GM12878 (cell line): ENCODE data around the gene FUT7. TPM values are rescaled to one million over a fixed set of nuclear protein-coding genes. Genes with fewer than 3 reads are reported as not detected.

Source experiments
- ATAC-seq: fragments of 200-7000 bp; cut with Tn5 transposase; 3 replicates; pipeline ENCODE4 v1.9.1; 2020; ENCODE audit warnings: mild to moderate bottlenecking, moderate library complexity
- BruUV-seq: library from RNA; stranded (reverse); fragments of 400-500 nt; replicated peaks from 2 replicates; lab custom pipeline; 2021; lab: Mats Ljungman, UMichigan
- CTCF ChIA-PET: fragments of 300-600 bp; sonication (Branson Sonifier 250); formaldehyde crosslinking; extraction: SDS; loops from one replicate; lab custom pipeline; 2021; ENCODE audit warnings: inconsistent platforms; lab: Yijun Ruan, JAX
- POLR2A ChIA-PET: fragments of 350-600 bp; formaldehyde crosslinking; extraction: SDS; loops from one replicate; lab custom pipeline; 2021; ENCODE audit warnings: inconsistent platforms; lab: Charles Lee
- RAD21 ChIA-PET: fragments of 300-600 bp; sonication (Branson Sonifier 250); formaldehyde crosslinking; loops from one replicate; lab custom pipeline; 2023; ENCODE audit warnings: antibody characterized with exemption; ENCODE audit not compliant: unreplicated experiment; lab: Charles Lee
- SMC1A ChIA-PET: fragments of 300-600 bp; sonication (Branson Sonifier 250); formaldehyde crosslinking; loops from one replicate; lab custom pipeline; 2023; ENCODE audit not compliant: unreplicated experiment, uncharacterized antibody; lab: Charles Lee
- DNase-seq: peaks from one replicate; pipeline ENCODE4 v3.0.0-alpha.2; 2011; ENCODE audit warnings: low read depth, low spot score
- FAIRE-seq: peaks from 3 replicates; lab custom pipeline; 2011; peaks lifted over from hg19 to GRCh38; lab: Jason Lieb, UNC
- H2AFZ ChIP-seq: 2 replicates; pipeline ENCODE4 v1.6.0; 2011; ENCODE audit warnings: low read depth, low read length, control low read depth; ENCODE audit not compliant: control insufficient read depth
- H3K27ac ChIP-seq: 2 replicates; pipeline ENCODE4 v1.5.1; 2011; ENCODE audit warnings: control low read depth; ENCODE audit not compliant: control insufficient read depth, insufficient read depth
- H3K27me3 ChIP-seq, 2 experiments: replicated peaks in 1 of 2; 2 replicates each; pipeline versions ENCODE4 v1.6.0 to v1.6.1; 2011; ENCODE audit warnings: low read length in 1 of 2; ENCODE audit not compliant: control insufficient read depth in 2 of 2, insufficient read depth in 2 of 2
- H3K36me3 ChIP-seq, 2 experiments: 2 replicates each; pipeline ENCODE4 v1.5.1; 2011; ENCODE audit warnings: low read length in 1 of 2; ENCODE audit not compliant: control insufficient read depth in 2 of 2, insufficient read depth in 2 of 2
- H3K4me1 ChIP-seq: 2 replicates; pipeline ENCODE4 v1.6.1; 2011; ENCODE audit warnings: mild to moderate bottlenecking, low read length, moderate library complexity, mixed read lengths; ENCODE audit not compliant: control insufficient read depth, insufficient read depth
- H3K4me2 ChIP-seq: 2 replicates; pipeline ENCODE4 v1.6.0; 2011; ENCODE audit warnings: control low read depth; ENCODE audit not compliant: control insufficient read depth, insufficient read depth
- H3K4me3 ChIP-seq: fragments of 200-600 bp; sonication (generic); 2 replicates; pipeline ENCODE4 v1.5.1; 2016
- H3K79me2 ChIP-seq: 2 replicates; pipeline ENCODE4 v1.6.0; 2011; ENCODE audit warnings: low read length; ENCODE audit not compliant: control insufficient read depth, insufficient read depth
- H3K9ac ChIP-seq: 2 replicates; pipeline ENCODE4 v1.8.0; 2011; ENCODE audit warnings: low read length, control low read depth, mixed read lengths; ENCODE audit not compliant: control insufficient read depth, insufficient read depth
- H3K9me3 ChIP-seq: replicated peaks from 3 replicates; pipeline ENCODE4 v1.5.1; 2011; ENCODE audit warnings: mild to moderate bottlenecking, low read length; ENCODE audit not compliant: control insufficient read depth, insufficient read depth
- H4K20me1 ChIP-seq: 2 replicates; pipeline ENCODE4 v1.6.0; 2011; ENCODE audit not compliant: control insufficient read depth, insufficient read depth
- EP300 ChIP-seq, 2 experiments: fragments of 150-350 bp in 1 of 2; IDR thresholded peaks; 2 replicates each; pipeline ENCODE4 v1.6.1; 2011 to 2012; ENCODE audit warnings: low read depth in 2 of 2, low read length in 2 of 2, borderline replicate concordance in 1 of 2, improper control_type of control experiment in 1 of 2, inconsistent platforms in 1 of 2; ENCODE audit not compliant: control insufficient read depth in 1 of 2
- HCFC1 ChIP-seq: fragments of 150-350 bp; IDR thresholded peaks from 2 replicates; pipeline ENCODE4 v1.6.1; 2014; ENCODE audit warnings: low read length
- MEF2B ChIP-seq: fragments of 450-650 bp; IDR thresholded peaks from 2 replicates; pipeline ENCODE4 v1.6.1; 2018; ENCODE audit warnings: mild to moderate bottlenecking, moderate library complexity; ENCODE audit not compliant: partially characterized antibody, poor library complexity, severe bottlenecking
- PAX8 ChIP-seq: fragments of 450-650 bp; IDR thresholded peaks from 2 replicates; pipeline ENCODE4 v1.6.1; 2017; ENCODE audit warnings: mild to moderate bottlenecking, moderate library complexity
- SMARCA5 ChIP-seq: fragments of 450-650 bp; IDR thresholded peaks from 2 replicates; pipeline ENCODE4 v1.6.1; 2017; ENCODE audit warnings: mild to moderate bottlenecking
- WGBS: methylation state at CpG from one replicate; pipeline ENCODE4 v1.1.6; 2016; ENCODE audit warnings: low lambda C conversion rate; ENCODE audit not compliant: insufficient replicate concordance, insufficient coverage; ENCODE audit errors: missing lambda C conversion rate; 5-methylcytosine and 5-hydroxymethylcytosine counted together
- in situ Hi-C: fragments of 300-500 bp; cut with MboI; formaldehyde crosslinking; loops from 9 replicates; pipeline ENCODE4 v1.14.3; 2018; ENCODE audit warnings: mixed read lengths
- intact Hi-C: fragments of 100-400 bp; cut with micrococcal nuclease; formaldehyde crosslinking; loops from one replicate; pipeline ENCODE4 v1.14.2; 2022; ENCODE audit not compliant: unreplicated experiment
- polyA plus RNA-seq, 11 experiments: library from polyadenylated mRNA; depleted of rRNA in 4 of 11; unstranded in 6 of 11; stranded (reverse) in 5 of 11; fragments of >200 nt; fragmentation: Nextera tagmentation in 4 of 11; fragmentation: Illumina TruSeq in 1 of 11; extraction: Ambion mirVana in 4 of 11; extraction: Trizol in 1 of 11; gene quantifications; 1 replicate in 1 of 11; 2 replicates in 10 of 11; pipeline versions ENCODE4 v1.2.1 to v1.2.3, GENCODE V29; 2011 to 2016; ENCODE audit warnings: inconsistent platforms in 2 of 11, missing spikeins in 2 of 11, low read depth in 1 of 11
- total RNA-seq, 4 experiments: library from RNA; depleted of rRNA in 3 of 4; stranded (reverse); fragments of >200 nt in 3 of 4; fragmentation: Illumina TruSeq in 1 of 4; extraction: Trizol in 1 of 4; gene quantifications; 2 replicates each; pipeline versions ENCODE4 v1.2.1 to v1.2.3, GENCODE V29; 2013 to 2021
- TF ChIP-seq, protein P1 (sequence below): fragments of 450-650 bp; IDR thresholded peaks from 2 replicates; pipeline ENCODE4 v1.6.1; 2017; ENCODE audit warnings: low read depth, mild to moderate bottlenecking, moderate library complexity
- TF ChIP-seq, protein P2 (sequence below), 3 experiments: IDR thresholded peaks in 2 of 3; conservative IDR thresholded peaks in 1 of 3; 2 replicates each; pipeline ENCODE4 v1.5.1; 2011; ENCODE audit warnings: low read depth in 3 of 3, low read length in 3 of 3, mild to moderate bottlenecking in 3 of 3, control low read depth in 2 of 3, moderate library complexity in 2 of 3, inconsistent platforms in 1 of 3, mixed read lengths in 1 of 3; ENCODE audit not compliant: control insufficient read depth in 2 of 3, insufficient read depth in 1 of 3; ENCODE audit errors: extremely low read depth in 1 of 3

The FUT7 gene
- total and polyA plus RNA-seq, 10 of the 15 experiments (the other 5 are each of a cell fraction or from before 2014, with no cell fraction given), result 0.04 to 0.62 (median 0.20) TPM; not detected in 2

DNA sequence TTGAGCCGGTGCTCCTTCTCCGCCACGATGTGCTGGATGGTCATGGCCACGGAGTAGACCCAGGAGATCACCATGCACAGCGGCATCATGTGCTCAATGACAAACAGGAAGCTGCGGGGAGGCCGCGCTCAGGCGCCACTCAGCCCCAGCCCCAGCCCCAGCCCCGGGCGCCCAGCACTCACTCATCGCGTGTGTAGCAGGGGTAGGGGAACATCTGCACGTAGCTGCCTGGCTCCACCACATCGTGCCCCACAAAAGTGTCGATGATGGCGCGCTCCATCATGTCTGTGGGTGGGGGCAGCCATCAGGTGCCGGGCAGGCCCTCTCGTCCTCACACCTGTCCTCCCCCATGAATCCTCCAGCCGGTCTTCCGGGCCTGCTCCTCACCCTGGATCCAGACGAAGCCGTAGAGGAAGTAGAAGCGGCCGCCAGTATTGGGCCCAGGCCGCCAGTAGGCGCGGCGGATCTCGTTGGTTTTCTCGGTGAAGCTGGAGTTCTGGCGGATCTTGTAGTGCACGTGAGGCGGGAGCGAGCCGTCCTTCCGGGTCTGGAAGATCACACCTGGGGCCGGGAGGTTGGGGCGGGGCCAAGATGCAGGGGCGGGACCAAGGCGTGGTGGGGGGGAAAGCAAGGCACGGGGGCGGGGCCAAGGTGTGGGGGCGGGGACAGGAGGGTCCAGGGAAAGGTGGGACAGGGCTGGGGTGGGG is 13.9 kb downstream of the FUT7 start (continued):
- TF ChIP-seq, protein P1, sequence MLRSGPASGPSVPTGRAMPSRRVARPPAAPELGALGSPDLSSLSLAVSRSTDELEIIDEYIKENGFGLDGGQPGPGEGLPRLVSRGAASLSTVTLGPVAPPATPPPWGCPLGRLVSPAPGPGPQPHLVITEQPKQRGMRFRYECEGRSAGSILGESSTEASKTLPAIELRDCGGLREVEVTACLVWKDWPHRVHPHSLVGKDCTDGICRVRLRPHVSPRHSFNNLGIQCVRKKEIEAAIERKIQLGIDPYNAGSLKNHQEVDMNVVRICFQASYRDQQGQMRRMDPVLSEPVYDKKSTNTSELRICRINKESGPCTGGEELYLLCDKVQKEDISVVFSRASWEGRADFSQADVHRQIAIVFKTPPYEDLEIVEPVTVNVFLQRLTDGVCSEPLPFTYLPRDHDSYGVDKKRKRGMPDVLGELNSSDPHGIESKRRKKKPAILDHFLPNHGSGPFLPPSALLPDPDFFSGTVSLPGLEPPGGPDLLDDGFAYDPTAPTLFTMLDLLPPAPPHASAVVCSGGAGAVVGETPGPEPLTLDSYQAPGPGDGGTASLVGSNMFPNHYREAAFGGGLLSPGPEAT, result no peak
- TF ChIP-seq, protein P2, sequence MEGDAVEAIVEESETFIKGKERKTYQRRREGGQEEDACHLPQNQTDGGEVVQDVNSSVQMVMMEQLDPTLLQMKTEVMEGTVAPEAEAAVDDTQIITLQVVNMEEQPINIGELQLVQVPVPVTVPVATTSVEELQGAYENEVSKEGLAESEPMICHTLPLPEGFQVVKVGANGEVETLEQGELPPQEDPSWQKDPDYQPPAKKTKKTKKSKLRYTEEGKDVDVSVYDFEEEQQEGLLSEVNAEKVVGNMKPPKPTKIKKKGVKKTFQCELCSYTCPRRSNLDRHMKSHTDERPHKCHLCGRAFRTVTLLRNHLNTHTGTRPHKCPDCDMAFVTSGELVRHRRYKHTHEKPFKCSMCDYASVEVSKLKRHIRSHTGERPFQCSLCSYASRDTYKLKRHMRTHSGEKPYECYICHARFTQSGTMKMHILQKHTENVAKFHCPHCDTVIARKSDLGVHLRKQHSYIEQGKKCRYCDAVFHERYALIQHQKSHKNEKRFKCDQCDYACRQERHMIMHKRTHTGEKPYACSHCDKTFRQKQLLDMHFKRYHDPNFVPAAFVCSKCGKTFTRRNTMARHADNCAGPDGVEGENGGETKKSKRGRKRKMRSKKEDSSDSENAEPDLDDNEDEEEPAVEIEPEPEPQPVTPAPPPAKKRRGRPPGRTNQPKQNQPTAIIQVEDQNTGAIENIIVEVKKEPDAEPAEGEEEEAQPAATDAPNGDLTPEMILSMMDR (IDR thresholded peaks at IDR 0.05 in 2 of 3, conservative IDR thresholded peaks at IDR 0.05 in 1 of 3; ENCODE audit: control insufficient read depth in 2 of 3, extremely low read depth in 1 of 3, insufficient read depth in 1 of 3, low read depth in 3 of 3, low read length in 3 of 3), result no peak
- no peak for TF ChIP-seq PAX8

DNA sequence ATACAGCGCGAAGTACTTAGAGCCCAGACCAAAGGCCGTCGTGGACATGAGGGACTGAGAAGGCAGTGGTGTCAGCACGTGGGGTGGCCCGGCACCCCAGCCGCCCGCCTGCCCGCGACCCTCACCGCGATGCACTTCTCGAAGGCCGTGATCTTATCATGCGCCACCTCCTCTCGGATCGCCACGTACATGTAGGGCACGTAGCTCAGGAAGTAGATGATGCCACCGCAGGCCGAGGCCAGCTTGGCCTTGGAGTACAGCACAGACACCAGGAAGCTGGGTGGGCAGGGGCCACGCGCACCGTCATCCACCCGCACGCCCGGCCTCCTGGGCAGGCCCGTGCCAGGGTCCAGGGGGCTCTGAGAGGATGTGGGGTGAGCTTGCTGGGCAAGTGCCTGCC is 14.8 kb downstream of the FUT7 start:
- H4K20me1 ChIP-seq, result no peaks in the 10 kb centered on the region
- H3K4me3 ChIP-seq, result no peak overlapping the region
- no peak overlapping the region for H3K4me2 ChIP-seq
- intact Hi-C loops (no loop called here), in situ Hi-C loops (no loop called here)
- TF ChIP-seq HCFC1 (no peak), SMARCA5 (no peak), EP300 (IDR thresholded peaks at IDR 0.05; ENCODE audit: borderline replicate concordance in 1 of 2, control insufficient read depth in 1 of 2, low read depth in 2 of 2, low read length in 2 of 2) (no peak), MEF2B (no peak)
- ChIA-PET CTCF (no interaction called here), SMC1A (no interaction called here), POLR2A (no interaction called here), RAD21 (no interaction called here)
- H3K9ac ChIP-seq, result no peak overlapping the region
- H3K36me3 ChIP-seq, result no peaks in the 10 kb centered on the region
- H3K79me2 ChIP-seq, result no peaks in the 10 kb centered on the region
- 82% methylated on average over 14 of the region's 28 CpGs for WGBS
- FAIRE-seq (no peak), ATAC-seq (no peak), DNase-seq (no peak)
- BruUV-seq, result no TSS peak
- no peaks in the 10 kb centered on the region for H3K27me3 ChIP-seq
- H3K4me1 ChIP-seq, result no peaks in the 10 kb centered on the region
- no peak overlapping the region for H3K27ac ChIP-seq
- H2AFZ ChIP-seq, result no peak overlapping the region
- H3K9me3 ChIP-seq, result no peaks in the 10 kb centered on the region; the same call in 2 of the 3 replicates
